GM13977 (cell line): ENCODE data around the gene PSENEN.

Experiments
- DNase-seq: peaks from one replicate; pipeline ENCODE4 v3.0.0; 2012; ENCODE audit warnings: low spot score
- CTCF ChIP-seq: IDR thresholded peaks from 2 replicates; pipeline ENCODE4 v1.5.1; 2012; ENCODE audit warnings: mild to moderate bottlenecking, control low read depth; ENCODE audit not compliant: insufficient read depth; ENCODE audit errors: extremely low read depth, missing control alignments
- in situ Hi-C: fragments of 300-500 bp; cut with MboI; formaldehyde crosslinking; loops from one replicate; pipeline ENCODE4 v1.12.0; 2022; ENCODE audit warnings: low sequenced_read_pairs, low pct_unique_long_range_greater_than_20kb, mixed read lengths, inconsistent platforms; ENCODE audit not compliant: unreplicated experiment

Gene PSENEN

GRCh38 chr19:35739275-35740107, 6.0 kb upstream of the PSENEN start:
- in situ Hi-C loops, result no loop called here
- TF ChIP-seq CTCF, result no peak
- peak; percentile 14 for DNase-seq

- TF ChIP-seq CTCF, result no peak
- no peak for DNase-seq
- in situ Hi-C loops, result no loop called here
These were observed 5.4 kb upstream of the PSENEN start for GRCh38 chr19:35740108-35740422.

GRCh38 chr19:35740423-35741202, 4.8 kb upstream of the PSENEN start:
- in situ Hi-C loops, result no loop called here
- peak; percentile 35 for TF ChIP-seq CTCF
- DNase-seq, result peak; percentile 99

- in situ Hi-C loops, result no loop called here
- no peak for TF ChIP-seq CTCF
- DNase-seq, result no peak
These were observed 4.3 kb upstream of the PSENEN start for GRCh38 chr19:35741203-35741515.

GRCh38 chr19:35742121-35742724, 3.2 kb upstream of the PSENEN start, which contains the start of gene IGFLR1:
Gene IGFLR1, minus strand, starts transcription at chr19:35742452. Its CDS starts 1,272 bp downstream, at chr19:35741180.
- in situ Hi-C loops, result no loop called here
- TF ChIP-seq CTCF, result no peak
- DNase-seq, result peak; percentile 70

GRCh38 chr19:35743640-35744429, 1.6 kb upstream of the PSENEN start:
- no peak for DNase-seq
- no peak for TF ChIP-seq CTCF
- in situ Hi-C loops, result no loop called here
